A172 (cell line): ENCODE measurements around the gene MYOC. TPM values are rescaled to one million over a fixed set of nuclear protein-coding genes. Genes with fewer than 3 reads are reported as not detected.
"Not testable (repeated sequence)": the region's sequence is repeated elsewhere in the genome, so short reads cannot be mapped to it uniquely, and the experiment has no call there.

ENCODE experiments used
- DNase-seq: peaks from one replicate; pipeline ENCODE4 v3.0.0-alpha.2; 2015; ENCODE audit warnings: low spot score
- total RNA-seq: library from RNA; depleted of rRNA; stranded (reverse); fragments of >200 nt; shearing (Covaris generic); gene quantifications from 2 replicates; pipeline ENCODE4 v1.2.3, GENCODE V29; 2014; rRNA removed

Gene MYOC
- total RNA-seq, 1 experiment from 2014 or later, result not detected

DNA sequence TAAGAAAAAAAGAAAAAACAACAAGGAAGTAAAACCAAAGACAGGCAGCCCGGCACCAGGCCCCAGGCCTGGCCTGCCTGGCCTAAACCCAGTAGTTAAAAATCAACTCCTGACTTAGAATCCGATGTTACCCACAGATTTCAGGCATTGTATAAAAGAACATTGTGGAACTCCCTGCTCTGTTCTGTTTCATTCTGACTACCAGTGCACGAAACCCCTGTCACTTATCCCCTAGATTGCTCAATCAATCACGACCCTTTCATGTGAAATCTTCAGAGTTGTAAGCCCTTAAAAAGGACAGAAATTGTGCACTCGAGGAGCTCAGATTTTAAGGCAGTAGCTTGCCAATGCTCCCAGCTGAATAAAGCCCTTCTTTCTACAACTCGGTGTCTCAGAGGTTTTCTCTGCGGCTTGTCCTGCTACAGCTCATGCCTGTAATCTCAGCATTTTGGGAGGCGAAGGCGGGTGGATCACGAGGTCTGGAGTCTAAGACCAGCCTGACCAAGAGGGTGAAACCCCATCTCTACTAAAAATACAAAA lies 46.0 kb downstream of the MYOC start:
- no peak for DNase-seq

DNA sequence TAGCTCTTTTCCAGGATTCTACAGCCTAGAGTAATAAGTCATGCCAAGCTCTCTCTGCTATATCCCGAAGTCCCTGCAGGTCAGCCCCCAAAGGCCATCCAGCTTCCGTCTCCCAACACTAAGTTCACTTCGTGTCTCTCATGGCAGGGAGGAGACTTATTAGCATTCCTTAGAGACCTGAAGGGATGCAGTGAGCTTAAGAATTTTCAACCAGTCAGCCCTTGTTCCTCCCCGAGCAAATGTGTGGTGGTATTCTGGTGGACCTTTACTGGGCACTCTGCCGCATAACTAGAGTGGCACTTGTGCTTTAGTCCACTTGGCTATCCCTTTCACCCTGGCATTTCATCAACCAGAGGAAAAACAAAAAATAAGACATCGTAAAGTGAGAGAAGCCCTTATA lies 49.4 kb downstream of the MYOC start:
- not testable (repeated sequence) for DNase-seq

- DNase-seq, result no peak
These were observed 51.6 kb downstream of the MYOC start for GRCh38 chr1:171600862-171601261.

DNA sequence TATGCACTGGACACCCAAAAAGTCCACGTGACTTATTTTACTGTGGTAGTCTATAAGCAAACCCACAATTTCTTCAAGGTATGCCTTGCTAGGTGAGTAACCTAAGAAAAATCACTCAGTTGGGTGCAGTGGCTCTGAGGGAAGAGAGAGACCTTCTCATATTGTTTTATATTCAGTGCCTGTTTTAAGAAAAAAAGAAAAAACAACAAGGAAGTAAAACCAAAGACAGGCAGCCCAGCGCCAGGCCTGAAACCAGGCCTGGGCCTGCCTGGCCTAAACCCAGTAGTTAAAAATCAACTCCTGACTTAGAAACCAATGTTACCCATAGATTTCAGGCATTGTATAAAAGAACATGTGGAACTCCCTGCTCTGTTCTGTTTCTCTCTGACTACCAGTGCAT lies 52.2 kb downstream of the MYOC start:
- not testable (repeated sequence) for DNase-seq

- DNase-seq, result no peak
These were observed 55.3 kb downstream of the MYOC start for GRCh38 chr1:171597203-171597602.

DNA sequence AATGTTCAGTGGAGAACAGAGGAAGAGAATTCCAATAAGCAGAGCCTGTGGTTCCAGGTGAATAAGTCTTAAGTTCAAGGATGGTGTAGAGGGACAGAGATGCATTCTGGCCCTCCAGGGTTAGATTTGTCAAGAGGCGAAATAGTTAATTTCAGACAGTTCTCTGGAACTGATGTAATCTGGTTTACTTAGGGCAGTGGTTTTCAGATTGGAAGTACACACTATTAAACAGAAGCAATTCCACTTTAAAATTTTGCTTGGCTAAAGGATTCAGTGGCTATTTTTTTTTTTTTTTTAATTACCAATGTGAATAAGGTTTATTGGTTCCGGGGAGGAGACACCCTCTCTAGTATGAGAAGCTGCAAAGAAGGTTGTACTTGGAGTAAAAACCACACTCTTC lies 55.8 kb downstream of the MYOC start:
- DNase-seq, result no peak

DNA sequence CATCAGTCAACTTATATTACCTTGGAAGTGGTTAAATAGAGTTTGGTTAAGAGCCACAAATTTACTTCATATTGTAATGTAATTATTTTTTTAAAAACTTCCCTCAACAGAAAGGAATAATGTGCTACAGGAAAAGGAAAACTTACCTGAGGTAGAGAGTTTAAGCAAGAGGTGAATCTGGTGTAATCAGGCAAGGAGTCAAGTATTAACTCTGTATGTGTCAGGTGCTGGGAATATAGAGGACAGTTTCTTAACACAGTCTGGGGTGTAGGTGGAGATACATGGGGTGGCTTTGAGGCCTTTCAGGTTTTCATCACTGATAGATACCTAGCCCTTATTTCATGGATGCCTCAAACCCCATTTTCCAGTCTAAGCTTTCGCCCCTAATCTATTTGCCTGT lies 56.4 kb downstream of the MYOC start:
- no peak for DNase-seq

GRCh38 chr1:171595324-171595723 lies 57.2 kb downstream of the MYOC start:
- DNase-seq, result no peak

DNA sequence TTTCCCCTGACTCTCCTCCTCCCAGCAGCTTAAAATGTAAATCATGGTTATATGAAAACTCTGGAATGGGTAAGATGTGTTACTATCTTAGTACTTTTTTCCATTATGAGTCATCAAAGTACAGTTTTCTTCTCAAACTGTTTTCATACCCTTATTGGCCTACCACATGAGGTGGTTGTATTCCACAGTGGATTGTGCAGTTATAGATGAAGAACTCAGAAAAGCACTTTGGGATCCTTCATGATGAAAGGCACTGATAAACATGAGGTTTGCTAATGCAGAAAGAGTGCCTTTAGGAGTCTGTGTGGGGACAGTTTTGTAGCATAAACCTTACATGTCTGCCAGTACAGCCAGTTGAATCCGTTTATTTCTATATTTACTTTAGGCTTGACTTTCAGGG lies 62.5 kb downstream of the MYOC start:
- DNase-seq, result no peak

- no peak for DNase-seq
These were observed 64.3 kb downstream of the MYOC start for GRCh38 chr1:171588230-171588629.

DNA sequence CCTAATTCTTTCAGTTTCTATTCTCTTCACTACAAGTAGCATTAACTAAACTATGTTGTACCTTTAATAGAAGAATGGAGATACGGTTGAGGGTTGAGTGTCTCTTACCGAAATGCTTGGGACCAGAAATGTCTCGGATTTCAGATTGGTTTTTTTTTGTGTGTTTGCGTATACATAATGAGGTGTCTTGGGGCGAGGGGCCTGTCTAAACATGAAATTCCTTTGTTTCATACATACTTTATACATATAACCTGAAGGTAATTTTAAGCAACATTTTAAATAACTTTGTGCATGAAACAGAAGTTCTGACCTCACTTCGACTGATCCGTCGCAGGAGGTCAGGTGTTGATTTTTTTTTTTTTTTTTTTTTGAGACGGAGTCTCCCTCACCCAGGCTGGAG lies 66.8 kb downstream of the MYOC start:
- DNase-seq, result no peak

Other genes starting within 250 kb of the MYOC start
- 55.8 and 58.1 TPM in 2 replicates for gene PRRC2C, start 167.2 kb downstream of the MYOC start, total RNA-seq
- not detected in 2 replicates for gene MYOCOS, start 30.4 kb downstream of the MYOC start, total RNA-seq
- 9.8 and 12.1 TPM in 2 replicates for gene VAMP4, start 89.4 kb upstream of the MYOC start, total RNA-seq
- gene METTL13, start 129.0 kb upstream of the MYOC start, total RNA-seq, result 49.8 and 54.1 TPM in 2 replicates
- 0.90 and 1.0 TPM in 2 replicates for gene DNM3, start 188.8 kb upstream of the MYOC start, total RNA-seq